DMS 273 (cell line): Measurements from ENCODE around the gene XYLB.
A peak's percentile ranks its signal among the peaks of the same experiment; 100 is the strongest.
"Not testable (repeated sequence)": the region's sequence is repeated elsewhere in the genome, so short reads cannot be mapped to it uniquely, and the experiment has no call there.

Experiments
- DNase-seq: peaks from one replicate; lab custom pipeline; 2025; ENCODE audit not compliant: unreplicated experiment; lab: John Stamatoyannopoulos, UW

XYLB gene

DNA sequence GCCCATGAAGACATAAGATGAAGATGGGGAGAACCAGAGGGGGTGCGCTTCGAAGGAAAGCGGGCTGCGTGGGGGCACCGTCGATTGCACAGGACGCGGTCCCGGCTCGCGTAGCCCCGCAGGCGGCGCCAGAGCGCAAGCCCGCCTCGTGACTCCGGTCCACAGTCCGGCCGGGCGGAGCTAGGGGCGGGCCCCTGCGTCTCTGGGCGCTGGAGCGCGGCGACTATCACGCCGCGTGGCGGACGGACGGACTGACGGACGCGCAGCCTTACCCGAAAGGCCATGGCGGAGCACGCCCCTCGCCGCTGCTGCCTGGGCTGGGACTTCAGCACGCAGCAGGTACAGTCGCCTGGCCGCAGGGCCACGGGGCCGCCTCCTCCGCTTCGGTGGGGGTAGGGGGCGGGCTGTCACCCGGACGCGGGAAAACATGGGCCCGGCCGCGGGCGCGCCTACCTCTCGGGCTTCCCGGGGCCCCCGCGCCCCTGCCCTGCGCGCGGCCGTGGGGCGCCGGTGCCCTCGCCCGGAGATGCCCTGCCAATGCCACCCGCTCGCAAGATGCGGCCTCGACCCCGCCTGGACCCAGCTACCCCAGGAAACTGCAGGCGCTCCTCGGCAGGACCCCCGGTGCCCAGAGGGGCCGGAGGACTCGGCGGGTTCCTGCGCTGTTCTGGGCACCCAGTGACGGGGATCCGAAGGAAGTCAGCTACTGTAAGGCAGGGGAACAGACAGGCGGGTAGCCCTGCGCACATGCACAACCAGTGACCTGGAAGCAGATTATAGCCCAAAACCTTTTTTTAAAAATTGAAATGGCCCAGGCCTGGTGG is at the start of gene XYLB:
Gene XYLB (plus strand): TSS at position 199 of the 824 bp plus-strand sequence. CDS start 84 bp downstream, at position 283.
- DNase-seq = peak; percentile 91

DNA sequence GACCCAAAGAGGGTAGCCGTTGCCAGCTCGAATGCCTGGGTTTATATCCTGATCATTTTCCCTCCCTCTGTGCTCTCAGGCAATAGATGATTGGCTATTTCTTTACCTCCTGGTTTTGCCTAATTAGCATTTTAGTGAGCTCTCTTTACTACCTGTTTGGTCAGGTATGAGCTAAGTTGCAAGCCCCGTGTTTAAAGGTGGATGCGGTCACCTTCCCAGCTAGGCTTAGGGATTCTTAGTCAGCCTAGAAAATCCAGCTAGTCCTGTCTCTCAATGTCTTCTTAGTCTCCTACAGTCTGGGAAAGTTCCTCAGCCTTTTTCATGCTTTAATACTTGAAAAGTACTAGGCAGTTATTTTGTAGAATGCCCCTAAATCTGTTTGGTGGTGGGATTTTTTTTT is 49.5 kb upstream of the XYLB start:
- DNase-seq = not testable (repeated sequence)

DNA sequence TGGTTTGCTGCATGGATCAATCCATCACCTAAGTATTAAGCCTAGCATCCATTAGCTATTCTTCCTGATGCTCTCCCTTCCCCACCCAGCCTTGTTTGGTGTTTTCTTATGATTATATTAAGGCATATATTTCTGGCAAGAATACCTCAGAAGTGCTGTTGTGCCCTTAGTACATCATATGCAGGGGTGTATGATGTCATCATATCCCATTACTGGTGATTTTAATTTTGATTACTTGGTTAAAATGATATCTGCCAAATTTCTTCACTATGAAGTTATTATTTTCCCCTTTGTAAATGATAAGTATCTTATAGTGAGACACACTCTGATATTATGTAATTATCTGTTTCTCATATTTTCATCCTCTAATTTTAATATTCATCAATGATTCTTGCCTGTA is 49.0 kb upstream of the XYLB start:
- no peak for DNase-seq

DNA sequence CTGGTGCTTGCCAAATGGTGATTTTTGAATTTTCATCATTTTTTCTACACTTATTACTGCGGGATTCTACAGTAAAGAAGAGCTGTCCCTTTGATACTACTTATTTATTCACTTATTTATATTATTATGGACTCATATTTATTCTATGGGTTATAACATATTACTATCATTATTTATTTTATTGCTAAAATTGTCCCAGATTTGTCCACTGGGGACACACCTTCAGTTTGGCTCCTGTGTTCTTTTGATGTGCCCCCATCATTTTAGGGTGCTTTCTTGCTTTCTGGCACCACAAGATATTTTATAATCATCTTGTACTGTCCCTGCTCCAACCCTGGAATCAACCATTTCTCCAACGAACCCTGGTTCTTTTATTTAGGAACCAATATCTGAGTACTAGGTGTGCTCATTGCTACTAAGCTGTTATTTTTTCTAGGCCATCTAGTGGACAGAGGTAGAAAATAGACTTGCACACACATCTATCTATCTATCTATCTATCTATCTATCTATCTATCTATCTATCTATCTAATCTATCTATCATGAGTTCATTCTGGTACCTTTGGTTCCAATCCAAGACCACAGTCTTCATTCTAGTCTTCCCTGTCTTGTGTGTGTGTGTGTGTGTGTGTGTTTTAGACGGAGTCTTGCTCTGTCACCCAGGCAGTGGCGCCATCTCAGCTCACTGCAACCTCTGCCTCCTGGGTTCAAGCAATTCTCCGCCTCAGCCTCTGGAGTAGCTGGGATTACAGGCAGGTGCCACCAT is 48.5 kb upstream of the XYLB start:
- peak; percentile 12 for DNase-seq

DNA sequence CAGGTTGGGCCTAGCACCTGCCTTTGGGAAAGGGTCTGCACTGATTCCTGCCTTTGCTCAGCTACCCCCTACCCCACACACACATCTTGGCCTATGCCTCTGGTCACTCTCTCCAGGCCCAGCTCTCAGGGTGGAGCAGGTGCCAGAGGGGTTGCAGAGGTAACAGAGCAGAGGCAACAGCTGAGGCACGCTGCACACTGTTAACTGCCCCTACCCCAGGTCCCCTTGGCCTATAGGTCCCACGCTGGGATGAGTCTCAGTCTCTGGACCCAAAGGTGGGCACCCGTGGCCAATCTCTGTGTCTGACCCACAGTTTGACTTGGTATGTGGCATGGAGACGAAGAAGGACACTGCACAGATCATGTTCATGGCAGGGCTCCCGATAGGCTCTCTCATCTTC is 39.6 kb upstream of the XYLB start:
- no peak for DNase-seq

DNA sequence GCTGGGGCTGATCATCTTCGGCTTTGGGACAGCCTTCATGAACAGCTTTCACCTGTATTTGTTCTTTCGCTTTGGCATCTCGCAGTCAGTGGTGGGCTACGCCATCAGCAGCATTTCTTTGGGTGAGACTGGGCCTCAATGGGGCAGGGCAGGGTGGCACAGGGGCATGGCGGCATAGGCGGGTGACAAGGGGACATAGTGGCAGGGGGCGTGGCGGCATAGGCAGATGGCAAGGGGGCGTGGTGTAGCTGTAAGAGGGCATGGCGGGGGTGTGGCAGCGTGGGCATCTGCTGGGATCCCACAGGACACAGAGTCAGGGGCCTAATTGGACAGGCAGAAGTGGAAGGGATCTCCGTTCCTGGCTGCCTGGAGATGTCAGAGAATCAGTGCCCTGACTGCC is 39.0 kb upstream of the XYLB start:
- no peak for DNase-seq

DNA sequence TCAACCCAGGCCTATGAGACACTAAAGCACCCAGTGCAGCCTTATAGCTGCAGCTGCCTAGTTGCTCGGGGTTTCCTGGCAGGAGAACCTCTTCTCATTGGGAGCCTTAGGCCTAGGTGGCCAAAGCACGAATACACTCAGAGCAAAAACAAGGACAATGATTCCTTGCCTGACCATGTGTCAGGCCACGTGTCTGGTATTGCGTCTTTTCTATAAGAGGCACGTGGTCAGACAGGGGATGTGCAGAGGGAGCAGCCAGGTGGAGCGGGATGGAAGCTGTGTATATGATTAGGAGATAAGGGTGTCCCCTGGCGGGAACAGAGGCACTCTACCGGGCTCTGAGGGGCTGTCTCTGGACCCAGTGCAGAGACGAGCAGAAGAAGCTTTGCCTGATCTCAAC is 38.1 kb upstream of the XYLB start:
- no peak for DNase-seq

DNA sequence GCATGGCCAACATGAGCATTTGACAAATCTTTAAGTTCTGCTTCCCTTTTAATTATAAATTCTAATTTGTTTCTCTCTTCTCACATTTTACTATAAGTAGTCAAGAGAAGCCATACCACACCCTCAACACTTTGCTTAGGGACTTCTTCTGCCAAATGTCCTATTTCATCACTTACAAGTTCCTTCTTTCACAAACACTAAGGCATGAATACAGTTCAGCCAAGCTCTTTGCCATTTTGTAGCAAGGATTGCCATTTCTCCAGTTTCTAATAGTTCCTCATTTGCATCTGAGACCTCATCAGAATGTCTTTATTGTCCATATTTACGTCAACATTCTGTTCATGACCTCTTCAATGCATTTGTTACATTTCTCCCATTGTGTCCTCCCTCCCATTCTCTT is 35.1 kb upstream of the XYLB start:
- DNase-seq = no peak

DNA sequence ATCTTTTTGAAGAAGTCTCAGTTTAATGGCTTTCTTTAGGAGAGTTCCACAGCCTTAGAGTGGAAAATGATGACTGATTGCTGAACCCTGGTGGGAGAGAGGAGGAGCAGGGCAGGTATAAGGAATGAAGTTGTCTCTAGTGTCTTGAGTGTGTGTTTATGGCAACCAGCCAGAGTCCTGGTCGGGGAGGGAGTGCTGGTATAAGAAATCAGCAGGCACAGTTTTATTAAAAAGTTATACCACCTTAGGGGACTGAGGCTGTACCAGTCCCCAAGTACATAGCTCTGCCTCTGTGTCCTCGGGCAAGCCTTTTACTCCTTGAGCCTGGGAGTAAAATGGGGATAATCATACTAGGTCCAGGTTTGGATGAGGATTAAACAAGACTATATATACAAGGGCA is 34.6 kb upstream of the XYLB start:
- DNase-seq = no peak

DNA sequence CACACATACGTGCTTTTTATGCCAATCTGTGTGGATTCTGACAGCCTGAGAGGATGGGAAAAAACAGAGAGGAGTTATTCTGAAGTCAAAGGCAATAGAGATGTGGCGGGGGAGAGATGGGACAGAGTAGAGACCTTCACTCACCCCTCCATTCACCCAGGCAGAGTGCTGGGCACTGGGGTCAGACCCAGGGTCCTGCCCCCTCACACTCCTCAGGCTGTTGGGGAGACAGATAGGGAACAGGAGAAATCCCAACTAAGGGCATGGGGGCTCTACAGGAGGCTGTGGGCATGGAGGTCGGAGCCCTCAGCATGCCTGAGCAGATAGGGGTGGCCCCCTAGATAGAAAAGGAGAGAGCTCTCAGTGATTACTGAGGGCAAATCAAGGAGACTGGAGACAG is 34.2 kb upstream of the XYLB start:
- DNase-seq = no peak

DNA sequence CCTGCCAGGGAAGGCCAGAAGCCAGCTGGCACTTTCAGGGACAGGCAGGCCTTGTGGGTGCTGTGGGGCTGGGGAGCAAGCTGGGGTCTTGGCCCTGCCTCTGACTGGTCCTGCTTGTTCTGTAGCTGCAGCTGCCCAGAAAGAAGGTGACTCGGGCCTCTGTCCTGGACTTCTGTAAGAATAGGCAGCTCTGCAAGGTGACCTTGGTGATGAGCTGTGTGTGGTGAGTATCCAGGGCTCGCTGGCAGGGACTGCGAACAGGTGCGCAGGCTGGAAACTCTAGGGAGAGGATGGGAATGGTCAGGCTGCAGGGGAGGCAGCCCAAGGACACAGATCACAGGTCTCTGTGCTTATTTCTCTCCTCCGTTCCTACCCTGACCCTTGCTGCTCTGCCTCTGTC is 33.3 kb upstream of the XYLB start:
- no peak for DNase-seq

DNA sequence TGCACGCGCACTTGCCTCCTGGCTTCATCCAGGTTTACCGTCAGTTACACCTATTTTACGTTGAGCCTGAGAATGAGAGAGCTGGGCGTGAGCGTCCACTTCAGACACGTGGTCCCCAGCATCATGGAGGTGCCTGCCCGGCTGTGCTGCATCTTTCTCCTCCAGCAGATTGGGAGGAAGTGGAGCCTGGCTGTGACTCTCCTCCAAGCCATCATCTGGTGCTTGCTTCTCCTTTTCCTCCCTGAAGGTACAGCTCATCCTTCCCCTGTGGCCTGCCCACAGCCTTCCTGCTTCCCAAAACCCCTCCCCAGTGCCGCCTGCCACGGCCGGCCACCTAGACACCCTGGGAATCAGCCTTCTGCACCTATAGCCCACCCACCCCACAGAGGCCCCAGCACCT is 32.9 kb upstream of the XYLB start:
- no peak for DNase-seq

DNA sequence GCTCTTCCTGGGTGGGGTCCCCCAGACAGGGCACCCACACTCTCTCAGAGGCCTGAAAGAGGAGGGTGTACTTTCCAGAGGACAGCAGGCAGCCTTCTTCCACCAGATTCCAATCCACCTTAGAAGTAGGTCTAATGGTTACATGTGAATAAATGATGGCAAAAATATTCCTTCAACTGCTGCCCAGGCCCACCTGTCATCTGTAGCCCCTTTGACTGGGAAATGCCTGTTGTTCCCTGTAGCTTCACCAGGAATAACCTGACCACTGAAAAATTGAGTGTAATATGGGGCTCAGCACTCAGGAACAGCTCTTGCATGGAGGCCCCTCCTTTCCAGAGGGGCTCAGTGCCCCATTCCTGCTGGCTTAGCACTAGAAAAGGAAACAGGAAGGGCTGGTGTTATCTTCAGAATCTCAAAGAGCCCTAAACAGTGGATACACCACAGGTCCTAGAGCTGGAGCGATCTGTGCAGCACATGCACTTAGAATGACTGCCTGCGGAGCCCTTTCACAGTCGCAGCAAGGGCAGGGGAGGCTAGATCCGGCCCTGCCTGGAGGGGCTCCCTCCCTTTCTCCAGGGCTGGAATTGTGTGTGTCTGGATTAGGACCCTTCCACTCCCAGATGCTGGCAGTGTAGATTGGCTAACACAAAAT is 32.3 kb upstream of the XYLB start:
- no peak for DNase-seq

DNA sequence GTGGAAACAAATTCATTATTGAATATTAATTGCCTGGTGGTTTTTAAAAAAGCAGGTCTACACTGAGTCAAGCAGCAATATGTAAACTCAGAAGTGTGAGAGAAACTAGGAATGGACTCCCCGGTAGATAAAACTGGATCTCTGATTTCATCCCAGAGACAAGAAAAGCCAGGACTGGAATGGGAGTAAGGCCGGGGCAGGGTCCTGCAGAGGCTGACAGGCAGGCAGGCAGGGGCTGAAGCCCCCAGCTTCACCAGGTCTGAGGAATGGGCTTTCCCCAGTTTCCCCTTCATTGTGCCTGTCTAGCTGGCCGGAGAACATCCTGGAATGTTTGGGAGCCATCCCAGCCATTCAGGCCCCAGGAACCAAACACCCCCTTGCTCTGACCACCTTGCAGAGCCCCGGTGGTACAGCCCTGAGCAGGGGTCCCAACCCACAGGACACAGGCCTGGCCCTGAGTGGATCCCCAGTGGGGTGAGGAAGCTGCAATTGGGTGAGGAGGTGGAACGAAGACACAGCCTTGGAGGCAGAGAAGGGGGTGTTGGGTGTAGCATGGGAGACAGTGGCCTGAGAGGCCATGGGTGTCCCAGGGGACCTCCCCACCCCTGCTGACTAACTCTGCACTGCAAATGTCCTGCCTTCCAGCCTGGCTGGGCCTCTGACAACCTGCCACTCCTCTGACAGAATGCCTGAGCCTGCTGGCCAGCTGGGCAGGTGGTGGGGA is 31.7 kb upstream of the XYLB start:
- DNase-seq = no peak

DNA sequence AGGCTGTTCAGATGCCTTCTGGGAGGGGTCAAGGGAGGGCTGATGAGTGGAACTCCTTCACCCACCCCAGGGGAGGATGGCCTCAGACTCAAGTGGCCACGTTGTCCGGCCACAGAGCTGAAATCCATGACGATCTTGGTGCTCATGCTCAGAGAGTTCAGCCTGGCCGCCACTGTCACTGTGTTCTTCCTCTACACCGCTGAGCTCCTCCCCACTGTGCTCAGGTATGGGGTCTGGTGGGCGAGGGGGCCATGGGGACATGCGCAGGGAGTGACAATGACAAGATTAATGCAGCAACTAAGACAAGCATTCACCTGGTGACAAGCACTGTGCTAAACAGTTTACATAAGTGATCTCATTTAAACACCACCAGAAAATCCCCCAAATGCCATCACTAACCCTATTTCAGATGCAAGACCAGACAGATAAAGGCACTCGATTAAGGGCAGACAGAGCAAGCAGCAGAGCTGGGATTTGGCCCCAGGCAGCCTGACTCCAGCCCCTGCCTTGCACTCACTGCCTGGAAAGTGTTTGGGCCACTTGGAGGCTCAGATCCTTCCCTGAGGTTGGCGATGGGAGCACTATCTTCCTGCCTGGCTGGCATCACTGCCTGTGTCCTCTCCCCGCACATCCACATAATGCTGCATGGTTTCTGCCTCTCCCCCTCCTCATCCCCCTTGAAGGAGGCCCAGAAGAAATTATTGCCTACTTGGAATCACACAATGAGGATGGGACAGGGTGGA is 30.9 kb upstream of the XYLB start:
- DNase-seq = no peak

DNA sequence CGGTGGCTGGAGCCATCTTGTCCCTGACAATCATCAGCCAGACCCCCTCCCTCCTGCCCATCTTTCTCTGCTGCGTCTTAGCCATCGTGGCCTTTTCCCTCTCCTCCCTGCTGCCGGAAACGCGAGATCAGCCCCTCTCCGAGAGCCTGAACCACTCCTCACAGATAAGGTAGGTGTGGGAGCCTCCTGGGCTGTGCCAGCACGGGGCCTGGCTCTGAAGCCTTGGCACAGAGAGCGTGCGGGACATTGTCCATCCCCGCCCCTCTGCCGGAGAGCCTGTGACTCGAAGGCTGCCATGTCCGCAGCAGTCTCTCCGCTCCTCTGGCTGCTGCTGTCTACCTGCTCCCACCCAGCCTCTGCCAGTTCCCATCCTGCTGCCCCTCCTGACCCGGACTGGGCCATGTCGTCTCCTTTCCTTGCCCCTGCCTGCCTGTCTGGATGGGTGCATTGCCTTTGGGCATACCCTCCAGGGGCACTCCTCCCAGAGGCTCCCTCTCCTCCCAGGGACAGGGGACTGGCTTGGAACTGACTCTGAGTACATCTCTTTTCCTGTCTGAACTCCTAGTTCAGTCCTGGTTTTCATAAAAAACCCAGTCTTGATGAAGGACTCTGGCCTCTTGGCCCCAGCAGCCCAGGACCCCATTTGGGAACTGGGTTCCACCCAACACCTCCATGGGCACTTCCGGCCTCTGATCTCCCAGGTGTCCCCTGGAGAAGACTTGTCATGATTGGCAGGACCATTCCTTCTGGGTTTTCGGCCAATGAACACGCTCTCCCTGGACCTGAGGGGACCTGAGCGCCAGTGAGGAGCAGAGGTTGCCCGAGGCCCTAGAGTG is 30.0 kb upstream of the XYLB start:
- DNase-seq = no peak

DNA sequence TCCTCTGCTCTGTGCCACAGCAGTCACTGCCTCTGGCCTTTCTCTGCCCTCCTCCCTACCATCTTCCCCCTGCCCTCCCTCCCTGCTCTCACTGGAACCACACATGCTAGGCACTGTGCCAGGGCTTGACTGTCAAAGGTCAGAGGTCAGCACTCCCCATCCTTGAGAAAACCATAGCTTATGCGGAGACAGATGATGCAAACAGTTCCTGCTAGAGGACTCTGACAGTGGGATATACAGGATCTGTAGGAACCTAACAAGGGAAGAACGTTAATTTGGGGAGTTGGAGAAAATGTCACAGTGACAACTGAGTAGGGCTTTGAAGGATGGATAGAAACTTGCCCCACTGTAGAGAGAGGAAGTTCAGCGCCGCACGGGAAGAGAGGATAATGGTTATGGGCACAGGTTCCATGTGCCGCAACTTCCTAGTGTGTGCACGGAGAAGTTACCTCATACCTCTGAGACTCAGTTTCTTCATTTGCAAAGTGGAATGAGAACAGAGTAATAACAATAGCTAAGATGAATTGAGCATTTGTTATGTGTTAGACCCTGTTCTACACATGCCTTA is 29.3 kb upstream of the XYLB start:
- DNase-seq = no peak

DNA sequence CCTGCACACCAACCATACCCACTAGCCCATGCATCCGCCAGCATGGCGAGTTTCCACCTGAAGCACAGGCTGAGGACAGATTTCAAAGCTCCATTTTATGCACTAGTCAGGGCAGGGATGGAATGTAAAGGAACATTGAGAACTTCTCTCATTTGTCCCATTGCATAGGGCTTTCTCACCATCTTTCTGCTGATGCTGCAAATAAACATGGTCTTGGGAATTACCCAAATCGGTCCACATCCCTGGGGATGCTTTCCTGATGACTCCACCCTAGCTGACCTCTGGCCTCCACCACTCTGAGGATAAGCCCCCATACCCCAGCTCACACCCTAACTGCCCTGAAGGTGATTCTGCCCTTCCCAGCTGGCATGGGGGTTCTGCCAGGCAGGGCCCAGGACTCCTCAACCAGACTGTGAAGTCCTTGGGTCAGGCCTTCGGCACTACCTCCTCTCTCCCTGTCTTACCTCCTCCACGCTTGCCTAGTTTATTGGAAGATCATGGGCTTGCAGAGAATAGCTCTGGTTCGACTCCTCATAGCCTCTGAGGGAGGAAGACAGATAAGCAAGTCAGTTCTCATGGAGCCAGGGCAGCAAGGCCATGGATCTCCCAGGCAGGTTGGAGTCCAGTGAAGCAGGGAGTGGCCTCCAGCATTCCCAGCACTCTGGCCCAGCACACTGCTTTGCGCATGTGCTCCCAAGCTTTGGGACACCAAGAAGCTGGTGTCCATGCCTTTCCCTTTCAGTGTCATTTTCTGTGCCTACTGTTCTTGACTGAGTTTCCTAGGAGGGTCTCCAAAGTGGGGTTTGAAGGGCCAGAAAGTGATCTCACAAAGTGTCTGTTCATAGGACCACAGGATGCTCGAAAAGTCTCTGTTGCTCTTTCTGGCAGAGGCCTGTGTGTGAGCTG is 27.6 kb upstream of the XYLB start:
- DNase-seq = no peak
